Motor neuron (in vitro differentiated cells): ENCODE results near the gene OSBPL2. TPM values are rescaled to one million over a fixed set of nuclear protein-coding genes. Genes with fewer than 3 reads are reported as not detected.
A peak's percentile ranks its signal among the peaks of the same experiment; 100 is the strongest.

ENCODE experiments used
- ATAC-seq, 8 experiments: fragments of 200-7000 bp; cut with Tn5 transposase; replicated peaks in 6 of 8; 2 replicates each; pipeline ENCODE4 v1.8.0; 2021; ENCODE audit warnings: mild to moderate bottlenecking in 8 of 8, moderate library complexity in 8 of 8
- H3K27ac ChIP-seq, 2 donors: fragments of 250-450 bp; sonication (Bioruptor Pico); 2 replicates each; pipeline ENCODE4 v1.9.0; 2021; ENCODE audit warnings: antibody characterized with exemption in 2 of 2, mild to moderate bottlenecking in 2 of 2, moderate library complexity in 1 of 2
- H3K4me1 ChIP-seq, 2 donors: fragments of 250-450 bp; sonication (Bioruptor Pico); replicated peaks in 1 of 2; 2 replicates each; pipeline ENCODE4 v1.6.1; 2021; ENCODE audit warnings: antibody characterized with exemption in 2 of 2, mild to moderate bottlenecking in 2 of 2, moderate library complexity in 1 of 2
- H3K4me3 ChIP-seq, 5 donors: fragments of 250-450 bp; sonication (Bioruptor Pico); 2 replicates each; pipeline ENCODE4 v1.9.0; 2021; ENCODE audit warnings: antibody characterized with exemption in 5 of 5, mild to moderate bottlenecking in 5 of 5, moderate library complexity in 4 of 5
- WGBS, 10 experiments: fragments of 450-650 bp; shearing (Covaris generic); methylation state at CpG; one replicate each; pipeline ENCODE4 v1.0.0; 2022; 5-methylcytosine and 5-hydroxymethylcytosine counted together
- in situ Hi-C, 9 experiments: fragments of 400-800 bp; cut with MboI; loops; one replicate each; pipeline ENCODE4 v1.15.0; 2021; ENCODE audit warnings: low sequenced_read_pairs in 9 of 9, low pct_unique_long_range_greater_than_20kb in 2 of 9; ENCODE audit not compliant: unreplicated experiment in 9 of 9
- total RNA-seq, 8 experiments: library from RNA; unstranded; fragments of 300-600 nt; gene quantifications; 2 replicates each; pipeline versions ENCODE4 v1.2.3 to v1.2.4, GENCODE V29; 2022

The OSBPL2 gene
- total RNA-seq, 8 experiments from 2014 or later = 22.4 to 33.4 (median 26.6) TPM

DNA sequence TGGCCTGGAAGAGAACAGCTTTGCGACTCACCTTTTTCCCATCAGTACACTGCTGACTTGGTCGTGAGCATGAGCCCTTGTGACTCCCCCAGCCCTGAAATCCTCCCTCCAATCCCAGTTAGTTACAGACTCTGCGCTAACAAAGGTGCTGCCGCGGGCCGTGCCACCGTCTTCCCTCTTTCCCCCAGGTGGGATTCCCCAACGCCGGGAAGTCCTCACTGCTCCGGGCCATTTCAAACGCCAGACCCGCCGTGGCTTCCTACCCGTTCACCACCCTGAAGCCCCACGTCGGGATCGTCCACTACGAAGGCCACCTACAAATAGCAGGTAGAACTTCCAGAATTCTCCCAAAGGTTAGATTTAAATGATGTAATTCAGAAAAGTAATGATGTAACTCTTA is 39.4 kb upstream of the OSBPL2 start:
- in situ Hi-C loops = loop anchor here in 1 of 9 experiments (25.0 kb wide), 1 partner anchor 188 kb away; the partner anchor contains the start of gene RPS21
- WGBS, 10 experiments = 93 to 100% (median 100%) methylated on average over 1 to 11 of the region's 18 CpGs; no CpG with 5 or more reads in 3 of the 10 experiments
- no peak overlapping the region for H3K27ac ChIP-seq
- H3K4me1 ChIP-seq = no peaks in the 10 kb centered on the region
- H3K4me3 ChIP-seq = no peak overlapping the region
- no peak for ATAC-seq

DNA sequence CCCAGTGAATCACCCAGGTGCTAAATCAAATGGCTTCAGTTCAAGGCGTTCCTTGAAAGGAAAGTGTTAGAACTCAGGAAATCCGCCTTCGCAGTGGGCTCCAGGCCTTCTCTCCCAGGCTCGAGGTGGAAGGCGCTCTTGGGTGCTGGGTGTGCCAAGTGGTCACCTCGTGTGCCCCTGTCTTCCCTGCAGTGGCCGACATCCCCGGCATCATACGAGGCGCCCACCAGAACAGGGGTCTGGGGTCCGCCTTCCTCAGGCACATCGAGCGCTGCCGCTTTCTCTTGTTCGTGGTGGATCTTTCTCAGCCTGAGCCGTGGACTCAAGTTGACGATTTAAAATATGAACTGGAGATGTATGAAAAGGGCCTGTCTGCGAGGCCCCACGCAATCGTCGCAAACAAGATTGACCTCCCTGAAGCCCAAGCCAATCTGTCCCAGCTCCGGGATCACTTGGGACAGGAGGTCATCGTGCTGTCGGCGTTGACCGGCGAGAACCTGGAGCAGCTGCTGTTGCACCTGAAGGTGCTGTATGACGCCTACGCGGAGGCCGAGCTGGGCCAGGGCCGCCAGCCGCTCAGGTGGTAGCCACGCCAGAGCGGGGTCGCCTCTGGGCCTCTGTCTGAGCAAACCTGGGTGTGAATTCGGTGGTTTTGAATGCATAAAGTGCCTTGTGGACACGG is 37.7 kb upstream of the OSBPL2 start:
- no peak for ATAC-seq
- no peak overlapping the region for H3K4me3 ChIP-seq
- no peak overlapping the region for H3K27ac ChIP-seq
- H3K4me1 ChIP-seq = no peaks in the 10 kb centered on the region
- in situ Hi-C loops = no loop called here
- 40 to 100% (median 96%) methylated on average over 1 to 29 of the region's 38 CpGs; no CpG with 5 or more reads in 2 of the 10 experiments for WGBS, 10 experiments

DNA sequence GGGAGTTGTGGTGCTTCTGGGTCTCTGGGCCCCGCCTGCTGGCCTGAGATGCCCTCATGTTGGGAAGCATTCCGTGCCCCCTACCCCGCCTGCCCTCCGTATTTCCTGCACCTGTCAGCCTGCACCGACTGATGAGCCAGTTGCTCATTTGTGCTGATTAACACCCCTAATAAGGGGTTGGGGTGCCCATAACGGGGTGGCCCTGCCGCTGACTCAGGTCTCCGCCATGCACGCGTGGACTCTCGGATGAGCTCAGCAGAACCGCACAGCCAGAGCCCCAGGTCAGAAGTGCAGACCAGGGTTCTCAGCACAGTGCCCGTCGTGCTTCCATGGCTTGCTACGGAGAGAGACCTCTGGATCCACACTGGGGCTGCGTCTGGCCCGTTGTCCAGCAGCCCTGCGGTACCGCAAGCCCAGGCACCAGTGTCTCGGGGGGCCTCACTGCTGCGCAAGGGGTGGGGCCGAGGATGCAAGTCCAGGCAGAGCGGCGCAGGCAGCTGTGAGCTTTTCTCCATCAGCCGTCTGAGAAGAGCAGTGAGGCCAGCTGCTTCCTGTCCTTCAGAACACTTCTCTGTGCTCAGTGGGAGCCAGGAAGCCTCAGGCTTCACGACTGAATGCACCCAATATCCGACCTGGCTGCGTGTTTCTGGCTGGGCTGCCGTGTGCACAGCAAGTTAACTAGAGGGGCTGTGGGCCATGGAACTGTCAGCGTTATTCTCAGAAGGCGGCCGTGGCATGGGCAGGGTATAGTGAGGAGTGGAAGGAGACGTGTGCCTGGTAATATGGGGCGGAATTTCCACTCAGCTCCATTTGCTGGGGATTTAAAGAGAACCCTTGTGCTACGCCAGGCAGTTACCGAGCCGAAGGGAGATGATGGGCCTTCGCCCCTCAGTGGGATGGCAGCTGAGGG is 36.9 kb upstream of the OSBPL2 start:
- Histone ChIP-seq H3K4me3 (no peak overlapping the region), H3K27ac (no peak overlapping the region), H3K4me1 (no peaks in the 10 kb centered on the region)
- 85 to 97% (median 95%) methylated on average over 4 to 6 of the region's 38 CpGs; no CpG with 5 or more reads in 7 of the 10 experiments for WGBS, 10 experiments
- ATAC-seq = no peak
- in situ Hi-C loops = no loop called here

GRCh38 chr20:62202083-62202395 is 36.3 kb upstream of the OSBPL2 start:
- Histone ChIP-seq H3K27ac (no peak overlapping the region), H3K4me1 (peaks cover 0 to under 1% of the 10 kb centered on the region in 2 donors), H3K4me3 (no peak overlapping the region)
- ATAC-seq = no peak
- WGBS, 10 experiments = 81 to 100% (median 83%) methylated on average over 1 to 4 of the region's 5 CpGs; no CpG with 5 or more reads in 7 of the 10 experiments
- in situ Hi-C loops = no loop called here

DNA sequence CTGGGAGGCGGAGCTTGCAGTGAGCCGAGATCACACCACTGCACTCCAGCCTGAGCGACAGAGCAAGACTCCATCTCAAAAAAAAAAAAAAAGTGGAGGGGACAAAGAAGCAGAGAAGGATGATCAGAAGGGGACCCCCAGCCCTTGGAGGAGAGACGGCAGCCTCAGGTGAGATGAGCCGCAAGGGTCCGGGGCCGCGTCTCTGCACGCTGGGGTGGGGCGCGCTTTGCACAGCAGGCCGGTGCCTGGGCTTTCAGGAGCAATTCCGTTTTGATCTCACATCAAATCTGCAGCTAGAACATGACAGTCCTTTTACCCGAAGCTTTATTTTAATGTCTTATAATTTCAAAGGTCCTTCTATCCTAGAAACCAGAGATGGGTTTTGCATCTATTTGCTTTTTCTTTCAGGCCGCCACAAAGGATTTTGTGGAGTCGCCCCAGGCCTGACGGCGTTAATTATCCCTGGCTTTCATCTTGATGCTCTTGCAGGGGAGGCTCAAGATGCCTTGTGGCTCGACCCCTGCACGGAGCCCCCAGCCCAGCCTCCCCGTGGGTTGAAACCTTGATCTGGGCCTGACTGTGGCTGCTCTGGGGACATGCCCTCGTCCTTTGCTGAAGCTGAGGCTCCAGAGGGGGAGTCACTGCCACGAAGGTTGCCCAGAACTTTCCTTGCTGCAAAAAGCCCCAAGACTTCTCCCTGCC is 35.5 kb upstream of the OSBPL2 start:
- peaks cover 8 to 9% of the 10 kb centered on the region in 2 donors for H3K4me1 ChIP-seq
- ATAC-seq = no peak
- WGBS, 10 experiments = 58 to 100% (median 83%) methylated on average over 1 to 12 of the region's 23 CpGs; no CpG with 5 or more reads in 1 of the 10 experiments
- no peak overlapping the region for H3K4me3 ChIP-seq
- no peak overlapping the region for H3K27ac ChIP-seq
- in situ Hi-C loops = no loop called here

- 78 to 100% (median 90%) methylated on average over 1 to 9 of the region's 22 CpGs; no CpG with 5 or more reads in 5 of the 10 experiments for WGBS, 10 experiments
- H3K27ac ChIP-seq = no peak overlapping the region
- H3K4me1 ChIP-seq = peaks cover 10 to 11% of the 10 kb centered on the region in 2 donors
- H3K4me3 ChIP-seq = no peak overlapping the region
- ATAC-seq = no peak
- in situ Hi-C loops = no loop called here
Observed at GRCh38 chr20:62203378-62204030, 34.8 kb upstream of the OSBPL2 start.

DNA sequence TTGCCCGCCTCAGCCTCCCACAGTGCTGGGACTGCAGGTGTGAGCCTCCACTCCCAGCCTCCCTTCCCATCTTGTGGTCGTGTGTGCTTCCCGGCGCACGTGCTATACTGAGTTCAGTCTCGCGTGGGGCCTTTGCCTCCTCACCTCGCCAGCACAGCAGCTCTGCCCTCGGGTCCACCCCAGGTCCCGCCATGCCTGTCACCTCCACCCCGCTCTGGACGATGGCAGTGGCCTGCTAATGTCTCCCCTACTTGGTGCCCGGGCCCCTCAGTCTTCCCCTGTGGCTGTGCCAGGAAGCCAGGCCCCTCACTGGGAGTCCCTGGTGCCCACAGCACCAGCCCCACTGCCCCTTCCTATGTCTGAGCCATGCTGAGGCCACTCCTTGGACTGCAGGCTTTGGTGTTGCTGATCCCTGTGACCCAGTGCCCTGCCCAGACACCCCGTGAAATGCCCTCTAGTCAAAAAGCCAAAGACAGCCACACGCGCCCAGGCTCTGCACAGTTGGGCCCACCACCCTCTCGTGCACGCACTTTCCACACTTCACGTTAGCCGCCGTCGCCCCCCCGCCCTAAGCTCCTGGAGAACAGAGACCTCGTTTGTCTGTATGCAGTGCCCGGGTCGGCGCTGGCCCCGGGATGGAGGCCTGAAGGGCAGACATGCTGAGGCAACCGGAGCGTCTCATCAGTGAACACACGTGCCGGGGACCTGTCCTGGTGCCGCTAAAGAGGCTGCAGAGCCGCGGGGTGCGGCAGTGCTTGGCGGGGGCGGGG is 32.5 kb upstream of the OSBPL2 start:
- Histone ChIP-seq H3K27ac (no peak overlapping the region), H3K4me1 (peaks cover 15 to 23% of the 10 kb centered on the region in 2 donors), H3K4me3 (no peak overlapping the region)
- WGBS, 10 experiments = 80 to 96% methylated on average over 2 to 4 of the region's 38 CpGs; no CpG with 5 or more reads in 8 of the 10 experiments
- in situ Hi-C loops = no loop called here
- no peak for ATAC-seq

DNA sequence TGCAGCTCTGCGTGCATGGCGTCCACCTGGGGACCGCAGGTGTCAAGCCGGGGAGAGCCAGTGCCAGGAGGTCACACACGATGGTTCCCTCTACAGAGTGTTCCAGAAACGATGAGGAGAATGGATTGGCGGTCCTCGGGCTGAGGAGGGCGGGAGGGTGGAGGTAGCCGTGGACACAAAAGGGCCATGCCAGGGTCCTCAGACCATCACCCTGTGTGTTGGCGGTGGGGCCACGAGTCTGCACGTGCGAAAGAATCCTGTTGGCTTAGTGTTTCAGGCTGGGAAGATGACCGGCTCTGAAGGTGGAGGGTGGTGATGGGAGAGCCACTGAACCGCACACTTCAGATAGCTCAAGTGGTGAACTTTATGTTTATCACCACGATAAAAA is 31.9 kb upstream of the OSBPL2 start:
- no peak overlapping the region for H3K27ac ChIP-seq
- in situ Hi-C loops = no loop called here
- WGBS, 10 experiments = 67 to 87% (median 73%) methylated on average over 1 to 3 of the region's 17 CpGs; no CpG with 5 or more reads in 7 of the 10 experiments
- H3K4me1 ChIP-seq = peaks cover 15 to 27% of the 10 kb centered on the region in 2 donors
- H3K4me3 ChIP-seq = no peak overlapping the region
- no peak for ATAC-seq

DNA sequence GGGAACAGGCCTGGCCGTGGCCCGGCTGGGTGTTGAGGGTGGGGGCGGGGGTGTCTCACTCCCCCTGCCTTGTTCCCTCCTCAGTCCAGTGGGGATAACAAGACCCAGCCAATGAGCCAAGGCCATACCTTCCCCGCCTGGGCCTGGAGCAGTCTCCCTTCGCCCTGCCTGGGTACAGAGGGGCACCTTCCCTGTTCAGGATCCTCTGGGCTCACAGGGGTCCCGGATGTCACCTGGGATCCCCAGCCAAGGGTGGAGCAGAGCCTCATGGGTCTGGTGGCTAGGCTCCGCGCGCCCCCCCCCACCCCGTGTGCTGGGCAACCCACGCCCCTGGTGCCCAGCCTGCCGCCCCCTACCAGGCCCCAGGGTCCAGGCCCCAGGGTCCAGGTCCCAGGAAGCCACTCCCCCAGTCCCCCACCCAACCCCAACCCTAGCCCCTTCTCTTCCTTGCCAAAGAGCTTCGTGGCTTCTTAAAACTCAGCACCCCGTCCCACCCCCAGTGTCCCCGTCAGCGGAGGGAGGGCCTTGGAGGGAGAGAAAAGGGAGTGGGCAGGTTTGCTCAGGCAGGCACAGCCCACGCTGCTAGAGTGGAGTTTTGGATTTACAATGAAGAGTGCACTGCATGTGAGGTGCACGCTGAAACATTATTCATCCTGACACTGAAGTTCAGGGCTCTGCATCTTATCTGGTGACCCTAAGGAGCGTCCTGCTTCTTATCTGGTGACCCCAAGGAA is 30.1 kb upstream of the OSBPL2 start:
- 60 to 84% methylated on average over 1 to 2 of the region's 19 CpGs; no CpG with 5 or more reads in 8 of the 10 experiments for WGBS, 10 experiments
- Histone ChIP-seq H3K27ac (no peak overlapping the region), H3K4me1 (peaks cover 28 to 40% of the 10 kb centered on the region in 2 donors), H3K4me3 (no peak overlapping the region)
- no peak for ATAC-seq
- in situ Hi-C loops = no loop called here

DNA sequence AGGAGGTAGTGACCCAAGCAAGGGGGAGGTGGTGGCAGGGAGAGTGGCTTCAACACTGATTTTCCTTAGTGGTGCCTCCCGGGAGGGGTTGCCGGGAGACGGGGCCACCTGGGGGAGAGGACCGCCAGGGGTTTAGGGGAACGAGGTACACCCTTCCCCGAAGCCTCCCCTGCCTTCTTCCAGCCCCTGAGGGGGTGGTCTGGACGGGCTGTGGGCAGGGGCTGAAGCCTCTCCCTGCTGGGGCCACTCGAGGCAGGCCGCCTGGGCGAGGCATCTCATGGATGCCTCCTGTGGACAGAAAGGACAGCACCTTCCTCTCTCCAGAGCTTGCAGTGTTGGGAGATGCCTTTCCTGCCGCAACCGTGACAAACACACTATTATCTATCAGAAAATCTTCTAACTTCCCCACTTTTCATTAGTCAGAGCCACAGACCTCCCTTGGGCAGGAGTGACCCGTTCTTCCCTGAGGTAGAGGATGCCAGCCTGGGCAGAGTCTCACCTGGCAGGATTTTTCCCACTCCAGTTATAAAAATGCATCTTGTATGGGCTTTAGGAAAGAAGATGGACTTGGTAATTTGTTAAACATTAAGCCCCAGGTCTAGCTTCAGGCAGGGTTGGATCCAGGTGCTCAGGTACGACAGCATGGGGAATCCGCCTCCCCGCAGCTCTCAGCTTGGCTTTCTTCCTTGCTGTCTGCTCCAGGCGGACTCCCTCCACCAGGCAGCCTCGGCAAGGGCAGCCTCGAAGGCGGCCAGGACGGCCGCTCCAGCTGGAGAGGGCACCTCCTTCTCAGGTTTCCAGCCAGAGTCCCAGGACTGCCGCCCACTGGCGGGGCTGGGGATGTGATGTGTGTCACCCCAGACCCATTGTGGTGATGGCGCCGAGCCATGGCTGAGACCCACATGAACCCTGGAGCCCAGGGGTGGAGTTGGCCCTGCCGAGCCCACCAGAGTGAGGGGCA is 29.2 kb upstream of the OSBPL2 start:
- Histone ChIP-seq H3K4me3 (no peak overlapping the region), H3K4me1 (peaks cover 28 to 45% of the 10 kb centered on the region in 2 donors), H3K27ac (no peak overlapping the region)
- ATAC-seq = peak in 3 of 8 experiments; percentile 25 to 74 (median 36)
- 20 to 90% (median 68%) methylated on average over 2 to 10 of the region's 27 CpGs; no CpG with 5 or more reads in 3 of the 10 experiments for WGBS, 10 experiments
- in situ Hi-C loops = no loop called here
